Neural progenitor cell (in vitro differentiated cells): ENCODE measurements around the gene PLD5. TPM values are rescaled to one million over a fixed set of nuclear protein-coding genes. Genes with fewer than 3 reads are reported as not detected.

Source experiments
- DNase-seq: peaks from one replicate; pipeline ENCODE4 v3.0.0-alpha.2; 2016; ENCODE audit warnings: low spot score
- H2AFZ ChIP-seq: fragments of 200-600 bp; sonication (generic); replicated peaks from 2 replicates; pipeline ENCODE4 v1.6.1; 2016; ENCODE audit warnings: antibody characterized with exemption
- H3F3A ChIP-seq: fragments of 200-600 bp; sonication (generic); 2 replicates; pipeline ENCODE4 v1.6.1; 2016; ENCODE audit warnings: antibody characterized with exemption, low read depth
- H3K27ac ChIP-seq: fragments of 200-600 bp; sonication (generic); 2 replicates; pipeline ENCODE4 v1.5.1; 2016; ENCODE audit warnings: mild to moderate bottlenecking
- H3K27me3 ChIP-seq: fragments of 200-600 bp; sonication (generic); 2 replicates; pipeline ENCODE4 v1.6.1; 2016; ENCODE audit warnings: mild to moderate bottlenecking, moderate library complexity
- H3K36me3 ChIP-seq: fragments of 200-600 bp; sonication (generic); 2 replicates; pipeline ENCODE4 v1.5.1; 2016
- H3K4me1 ChIP-seq: fragments of 200-600 bp; sonication (generic); 2 replicates; pipeline ENCODE4 v1.6.1; 2016; ENCODE audit warnings: mixed run types
- H3K4me2 ChIP-seq: fragments of 200-600 bp; sonication (generic); 2 replicates; pipeline ENCODE4 v1.6.1; 2016
- H3K4me3 ChIP-seq: fragments of 200-600 bp; sonication (generic); 2 replicates; pipeline ENCODE4 v1.5.1; 2016
- H3K79me2 ChIP-seq: fragments of 200-600 bp; sonication (generic); 2 replicates; pipeline ENCODE4 v1.6.1; 2016; ENCODE audit warnings: low read depth
- H3K9ac ChIP-seq: fragments of 200-600 bp; sonication (generic); 2 replicates; pipeline ENCODE4 v1.6.1; 2016
- H3K9me3 ChIP-seq: fragments of 200-600 bp; sonication (generic); 2 replicates; pipeline ENCODE4 v1.5.1; 2016; ENCODE audit warnings: low read depth
- H4K20me1 ChIP-seq: fragments of 200-600 bp; sonication (generic); 2 replicates; pipeline ENCODE4 v1.6.1; 2016; ENCODE audit warnings: low read depth
- H3K27ac Mint-ChIP-seq: 3 replicates; pipeline ENCODE4 v1.8.0; 2021; ENCODE audit warnings: mixed read lengths
- H3K27me3 Mint-ChIP-seq: 2 replicates; pipeline ENCODE4 v1.8.0; 2022; ENCODE audit warnings: low read depth, mild to moderate bottlenecking, inconsistent platforms, moderate library complexity, mixed read lengths; ENCODE audit not compliant: insufficient read depth
- H3K36me3 Mint-ChIP-seq: 3 replicates; pipeline ENCODE4 v1.8.0; 2021; ENCODE audit warnings: mixed read lengths
- H3K4me1 Mint-ChIP-seq: 3 replicates; pipeline ENCODE4 v1.8.0; 2021; ENCODE audit warnings: mixed read lengths
- H3K4me3 Mint-ChIP-seq: 3 replicates; pipeline ENCODE4 v1.8.0; 2021; ENCODE audit warnings: mild to moderate bottlenecking, moderate library complexity, mixed read lengths
- H3K9me3 Mint-ChIP-seq: 3 replicates; pipeline ENCODE4 v1.8.0; 2020; ENCODE audit warnings: mixed read lengths
- CTCF ChIP-seq: fragments of 200-600 bp; sonication (generic); IDR thresholded peaks from 2 replicates; pipeline ENCODE4 v1.5.1; 2017; ENCODE audit warnings: antibody characterized with exemption, mild to moderate bottlenecking
- EZH2 ChIP-seq: fragments of 200-600 bp; sonication (generic); IDR thresholded peaks from 2 replicates; pipeline ENCODE4 v1.6.1; 2017; ENCODE audit warnings: antibody characterized with exemption, mild to moderate bottlenecking, moderate library complexity
- EZH2phosphoT487 ChIP-seq: fragments of 200-600 bp; sonication (generic); IDR thresholded peaks from 2 replicates; pipeline ENCODE4 v1.6.1; 2017; ENCODE audit warnings: antibody characterized with exemption
- total RNA-seq: library from RNA; depleted of rRNA; stranded (reverse); fragments of >200 nt; gene quantifications from 2 replicates; pipeline ENCODE4 v1.2.3, GENCODE V29; 2015; ENCODE audit warnings: low replicate concordance

The PLD5 gene
- total RNA-seq, 1 donor from 2014 or later = 1.8 TPM

- H3K9me3 Mint-ChIP-seq = no peaks in the 10 kb centered on the region
- no peaks in the 10 kb centered on the region for H3F3A ChIP-seq
- H3K4me3 ChIP-seq = no peak overlapping the region
- no peak overlapping the region for H3K27ac ChIP-seq
- no peaks in the 10 kb centered on the region for H3K79me2 ChIP-seq
- no peaks in the 10 kb centered on the region for H3K27me3 ChIP-seq
- H3K27me3 Mint-ChIP-seq = peaks cover 6% of the 10 kb centered on the region
- no peaks in the 10 kb centered on the region for H3K36me3 ChIP-seq
- no peak for DNase-seq
- TF ChIP-seq EZH2 (no peak), CTCF (no peak), EZH2phosphoT487 (no peak)
- H2AFZ ChIP-seq = no peak overlapping the region
- no peaks in the 10 kb centered on the region for H3K4me1 ChIP-seq
- no peak overlapping the region for H3K27ac Mint-ChIP-seq
- H3K9me3 ChIP-seq = no peaks in the 10 kb centered on the region
- no peak overlapping the region for H3K4me2 ChIP-seq
- no peak overlapping the region for H3K9ac ChIP-seq
- no peaks in the 10 kb centered on the region for H3K36me3 Mint-ChIP-seq
- H4K20me1 ChIP-seq = no peaks in the 10 kb centered on the region
- H3K4me1 Mint-ChIP-seq = no peaks in the 10 kb centered on the region
- H3K4me3 Mint-ChIP-seq = no peak overlapping the region
Measured at GRCh38 chr1:242506724-242507123, 17.8 kb downstream of the PLD5 start.

GRCh38 chr1:242489545-242489944 is 35.0 kb downstream of the PLD5 start:
- no peaks in the 10 kb centered on the region for H3K27me3 ChIP-seq
- peaks cover 5% of the 10 kb centered on the region for H3F3A ChIP-seq
- peak overlapping the region; percentile 6 for H3K27ac ChIP-seq
- no peaks in the 10 kb centered on the region for H3K79me2 ChIP-seq
- H3K4me3 Mint-ChIP-seq = no peak overlapping the region
- H3K4me1 Mint-ChIP-seq = no peaks in the 10 kb centered on the region
- no peak for DNase-seq
- no peaks in the 10 kb centered on the region for H3K9me3 ChIP-seq
- no peaks in the 10 kb centered on the region for H4K20me1 ChIP-seq
- peaks cover 11% of the 10 kb centered on the region for H3K4me1 ChIP-seq
- no peak for TF ChIP-seq EZH2
- no peak for TF ChIP-seq CTCF
- TF ChIP-seq EZH2phosphoT487 = no peak
- peaks cover 4% of the 10 kb centered on the region for H3K36me3 ChIP-seq
- H3K9me3 Mint-ChIP-seq = peaks cover 7% of the 10 kb centered on the region
- H3K27me3 Mint-ChIP-seq = no peaks in the 10 kb centered on the region
- H2AFZ ChIP-seq = no peak overlapping the region
- H3K4me2 ChIP-seq = no peak overlapping the region
- no peak overlapping the region for H3K9ac ChIP-seq
- H3K36me3 Mint-ChIP-seq = no peaks in the 10 kb centered on the region
- no peak overlapping the region for H3K4me3 ChIP-seq
- H3K27ac Mint-ChIP-seq = no peak overlapping the region

- H3K36me3 ChIP-seq = no peaks in the 10 kb centered on the region
- no peaks in the 10 kb centered on the region for H3K36me3 Mint-ChIP-seq
- TF ChIP-seq CTCF (no peak), EZH2phosphoT487 (no peak)
- H3K4me3 Mint-ChIP-seq = no peak overlapping the region
- no peak for DNase-seq
- H3K9me3 Mint-ChIP-seq = no peaks in the 10 kb centered on the region
- H4K20me1 ChIP-seq = no peaks in the 10 kb centered on the region
- peaks cover 2% of the 10 kb centered on the region for H3K27me3 Mint-ChIP-seq
- no peaks in the 10 kb centered on the region for H3K4me1 Mint-ChIP-seq
- no peaks in the 10 kb centered on the region for H3K9me3 ChIP-seq
- H2AFZ ChIP-seq = no peak overlapping the region
- no peak overlapping the region for H3K27ac Mint-ChIP-seq
- no peaks in the 10 kb centered on the region for H3K27me3 ChIP-seq
- H3F3A ChIP-seq = no peaks in the 10 kb centered on the region
- no peak overlapping the region for H3K4me3 ChIP-seq
- no peak overlapping the region for H3K9ac ChIP-seq
- H3K27ac ChIP-seq = no peak overlapping the region
- no peaks in the 10 kb centered on the region for H3K79me2 ChIP-seq
- H3K4me1 ChIP-seq = no peaks in the 10 kb centered on the region
- H3K4me2 ChIP-seq = no peak overlapping the region
Measured at GRCh38 chr1:242477944-242478343, 46.6 kb downstream of the PLD5 start.

GRCh38 chr1:242470774-242471173 is 53.7 kb downstream of the PLD5 start:
- Histone ChIP-seq H3K9me3 (no peaks in the 10 kb centered on the region), H3K36me3 (no peaks in the 10 kb centered on the region), H3K9ac (no peak overlapping the region), H3K4me2 (no peak overlapping the region), H3K4me1 (no peaks in the 10 kb centered on the region), H3F3A (no peaks in the 10 kb centered on the region), H3K27ac (no peak overlapping the region), H3K4me3 (no peak overlapping the region), H4K20me1 (no peaks in the 10 kb centered on the region), H2AFZ (no peak overlapping the region), H3K27me3 (no peaks in the 10 kb centered on the region), H3K79me2 (no peaks in the 10 kb centered on the region)
- no peak for DNase-seq
- no peaks in the 10 kb centered on the region for H3K36me3 Mint-ChIP-seq
- no peak for TF ChIP-seq EZH2
- no peaks in the 10 kb centered on the region for H3K9me3 Mint-ChIP-seq
- H3K27me3 Mint-ChIP-seq = no peaks in the 10 kb centered on the region
- no peak overlapping the region for H3K27ac Mint-ChIP-seq
- H3K4me1 Mint-ChIP-seq = peaks cover 4% of the 10 kb centered on the region
- H3K4me3 Mint-ChIP-seq = no peak overlapping the region
